H1 (cell line): ENCODE measurements around the gene BNIP5.

Experiments used
- ASH2L ChIP-seq: fragments of 200-600, 300-600 bp; sonication (generic); IDR thresholded peaks from one replicate; pipeline ENCODE4 v1.7.1; 2017; ENCODE audit warnings: low read length
- TBP ChIP-seq: IDR thresholded peaks from 2 replicates; pipeline ENCODE4 v1.6.1; 2011; ENCODE audit warnings: low read depth, low read length, improper control_type of control experiment

GRCh38 chr6:36339146-36339545, 2.5 kb upstream of the BNIP5 start:
- TF ChIP-seq TBP (no peak), ASH2L (no peak)
